Hepatic stellate cell (primary cell): ENCODE results near the gene ALOX15B.

Source experiments
- DNase-seq: peaks from one replicate; pipeline ENCODE4 v3.0.0; 2011; ENCODE audit warnings: low spot score

ALOX15B gene

DNA sequence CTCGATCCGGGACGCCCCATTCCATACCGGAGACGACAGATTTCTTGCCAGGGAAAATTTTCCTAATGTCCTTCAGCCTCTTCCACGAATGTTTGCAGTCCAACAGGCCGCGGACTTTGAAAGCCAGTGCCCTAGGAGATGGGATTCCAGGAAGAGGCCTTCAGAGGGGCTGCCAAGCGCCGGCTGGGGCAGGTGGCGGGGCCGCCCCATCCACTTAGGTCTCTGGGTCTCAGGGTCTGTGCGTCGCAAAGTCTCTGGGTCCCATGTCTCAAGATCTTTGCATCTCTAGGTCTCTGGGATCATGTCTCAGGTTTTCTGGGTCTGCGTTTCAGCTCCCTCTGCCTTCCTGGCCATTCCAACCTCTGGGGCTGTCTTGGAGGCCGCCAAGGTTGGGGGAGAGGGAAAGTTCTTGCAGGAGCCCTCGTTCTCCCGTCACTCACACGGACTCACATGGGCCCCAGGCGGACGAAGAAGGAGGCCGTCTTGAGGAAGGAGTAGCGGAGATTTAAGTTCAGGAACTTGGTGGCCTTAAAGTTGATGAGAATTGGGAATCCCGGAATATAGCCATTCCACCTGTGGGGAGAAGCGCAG lies 41.4 kb downstream of the ALOX15B start:
- DNase-seq, result no peak

DNA sequence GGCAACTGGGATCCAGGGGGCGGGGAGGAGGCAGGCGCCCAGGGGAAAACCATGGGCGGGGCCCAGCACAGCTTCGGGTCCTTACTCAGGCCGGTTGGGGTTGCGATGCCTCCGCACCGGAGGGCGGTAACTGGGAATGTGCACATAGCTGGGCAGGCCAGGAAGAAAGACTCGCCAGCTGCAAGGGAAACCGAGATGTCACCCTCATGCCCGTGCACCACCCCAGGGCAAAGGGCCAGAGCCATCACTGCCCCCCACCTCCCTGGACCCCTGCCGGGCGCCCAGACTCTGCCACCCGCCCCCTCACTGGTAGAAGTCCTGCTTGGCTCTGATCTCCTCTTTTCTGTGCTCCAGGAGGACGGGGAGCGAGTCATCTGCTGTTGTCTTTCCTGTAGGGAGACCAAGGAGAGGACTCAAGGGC lies 42.0 kb downstream of the ALOX15B start:
- DNase-seq, result no peak

DNA sequence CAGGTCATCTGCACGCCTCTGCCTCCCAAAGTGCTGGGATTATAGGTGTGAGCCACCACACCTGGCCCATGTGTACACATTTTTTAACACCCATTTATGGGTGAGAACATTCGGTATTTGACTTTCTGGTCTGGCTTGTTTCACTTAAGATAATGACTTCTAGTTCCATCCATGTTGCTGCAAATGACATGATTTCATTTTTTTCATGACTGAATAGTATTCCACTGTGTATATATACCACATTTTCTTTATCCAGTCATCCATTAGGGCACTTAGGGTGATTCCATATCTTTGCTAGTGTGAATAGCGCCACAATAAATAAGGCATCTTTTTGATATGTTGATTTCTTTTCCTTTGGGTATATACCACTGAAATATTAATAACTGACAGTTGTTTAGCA lies 43.0 kb downstream of the ALOX15B start:
- no peak for DNase-seq

DNA sequence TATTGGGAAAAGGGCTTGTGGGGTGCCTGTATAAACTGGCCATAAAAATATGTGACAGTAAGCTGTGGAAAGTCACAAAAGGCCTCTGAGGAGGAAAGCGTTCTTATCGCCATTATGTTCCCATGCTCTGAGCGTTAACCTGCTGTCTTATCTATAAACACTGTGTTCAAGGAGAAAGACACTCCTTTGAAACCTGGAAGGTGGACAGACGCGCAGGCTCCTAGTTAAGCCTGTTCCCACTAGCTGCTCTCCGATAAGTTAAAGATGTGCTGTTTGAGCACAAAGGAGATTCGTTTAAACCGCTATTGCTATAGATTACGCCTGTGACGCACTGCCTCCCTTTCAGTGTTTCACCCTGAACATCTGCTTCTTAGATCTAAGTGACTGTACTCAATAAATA lies 43.4 kb downstream of the ALOX15B start:
- DNase-seq, result no peak

DNA sequence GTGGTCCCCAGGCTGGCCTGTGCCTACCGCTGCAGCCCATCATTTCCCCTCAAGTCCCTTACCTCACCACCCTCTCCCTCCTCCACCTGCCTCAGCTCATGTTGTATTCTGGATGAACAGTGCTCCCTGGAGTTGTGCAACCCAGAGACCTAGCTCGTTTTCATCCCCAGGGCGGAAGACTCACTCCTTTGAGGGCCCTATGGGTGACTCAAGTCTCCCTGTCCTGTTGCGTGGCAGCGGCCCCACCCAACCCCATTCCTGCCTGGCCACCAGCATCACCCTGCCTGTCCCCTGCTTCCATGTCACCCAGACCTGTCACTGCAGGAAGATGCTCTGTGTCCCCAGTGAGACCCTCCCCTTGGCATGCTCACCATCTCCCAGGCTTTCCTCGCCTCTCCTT lies 45.4 kb downstream of the ALOX15B start:
- DNase-seq, result no peak

DNA sequence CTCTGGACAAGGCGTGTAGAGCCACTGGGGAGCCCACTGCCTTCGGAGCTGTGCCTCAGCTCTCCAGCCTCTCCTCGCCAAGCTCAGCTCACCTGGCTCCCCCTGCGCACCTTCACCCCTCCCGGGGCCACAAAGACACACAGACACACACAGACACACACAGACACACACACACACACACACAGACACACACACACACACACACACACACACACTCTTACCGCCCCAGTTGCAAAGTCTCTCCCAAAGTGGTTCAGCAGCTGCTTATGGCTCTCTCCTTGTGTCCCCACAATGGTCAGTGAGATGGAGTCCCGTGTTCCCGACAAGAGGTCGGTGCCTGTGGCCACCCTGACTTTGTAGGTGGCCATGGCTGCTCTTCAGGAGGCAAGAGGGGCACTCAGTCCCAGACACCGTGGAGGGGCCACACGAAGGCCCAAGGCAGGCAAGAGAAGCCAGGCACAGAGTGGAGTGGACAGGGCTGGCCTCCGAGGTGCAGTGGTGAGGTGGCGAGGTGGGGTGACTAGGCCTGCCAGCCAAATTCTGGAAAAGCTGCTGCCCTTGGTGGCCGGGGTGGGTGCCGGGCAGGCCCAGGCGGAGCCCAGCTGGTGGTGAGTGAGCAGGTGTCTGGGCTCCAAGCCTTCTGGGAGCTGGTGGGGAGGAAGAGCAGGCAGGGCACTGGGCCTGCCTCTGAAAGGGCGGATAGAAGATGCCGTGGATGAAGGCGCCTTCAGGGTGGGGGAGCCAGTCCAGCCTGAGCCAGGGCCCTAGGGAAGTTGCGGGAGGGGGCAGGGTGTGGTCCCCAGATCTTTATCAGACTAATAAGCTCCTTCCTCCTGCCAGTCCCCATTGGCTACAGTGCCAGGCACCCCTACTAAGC lies 48.5 kb downstream of the ALOX15B start, which contains the start of gene ALOX12B:
Gene ALOX12B (minus strand): TSS at position 642 of the 877 bp plus-strand sequence. CDS start 274 bp downstream, at position 368.
- DNase-seq, result no peak

DNA sequence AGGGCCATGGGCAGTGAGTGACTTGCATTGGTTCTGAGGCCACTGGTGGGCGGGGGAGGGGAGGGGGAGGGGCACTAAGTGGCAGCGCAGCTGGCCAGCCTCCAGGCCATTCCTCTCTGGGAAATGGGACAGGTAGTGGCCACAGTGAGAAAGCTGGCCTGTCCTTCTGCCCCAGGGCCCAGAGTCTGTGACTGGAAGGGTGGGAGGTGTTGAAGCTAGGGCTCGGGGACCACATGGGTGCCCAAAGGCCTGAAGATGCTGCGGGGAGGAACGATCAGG lies 49.0 kb downstream of the ALOX15B start:
- DNase-seq, result no peak

DNA sequence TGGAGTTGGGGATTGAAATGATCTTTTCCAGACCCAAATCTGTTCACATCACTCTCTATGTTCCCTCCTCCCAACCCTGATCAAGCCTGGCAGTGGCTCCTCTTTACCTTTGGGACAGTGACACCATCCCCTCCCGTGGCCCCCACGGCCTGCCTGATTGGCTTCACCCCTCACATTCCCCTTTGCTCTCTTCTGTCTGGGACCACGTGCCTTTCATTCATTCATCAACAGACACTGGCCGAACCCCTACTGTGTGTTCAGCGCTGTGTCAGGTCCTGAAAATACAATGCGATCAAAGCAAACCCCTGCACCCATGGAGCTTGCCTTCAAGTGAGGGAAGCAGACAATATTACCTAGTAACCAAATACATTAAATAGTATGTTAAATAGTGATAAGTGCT lies 50.9 kb downstream of the ALOX15B start:
- DNase-seq, result no peak

DNA sequence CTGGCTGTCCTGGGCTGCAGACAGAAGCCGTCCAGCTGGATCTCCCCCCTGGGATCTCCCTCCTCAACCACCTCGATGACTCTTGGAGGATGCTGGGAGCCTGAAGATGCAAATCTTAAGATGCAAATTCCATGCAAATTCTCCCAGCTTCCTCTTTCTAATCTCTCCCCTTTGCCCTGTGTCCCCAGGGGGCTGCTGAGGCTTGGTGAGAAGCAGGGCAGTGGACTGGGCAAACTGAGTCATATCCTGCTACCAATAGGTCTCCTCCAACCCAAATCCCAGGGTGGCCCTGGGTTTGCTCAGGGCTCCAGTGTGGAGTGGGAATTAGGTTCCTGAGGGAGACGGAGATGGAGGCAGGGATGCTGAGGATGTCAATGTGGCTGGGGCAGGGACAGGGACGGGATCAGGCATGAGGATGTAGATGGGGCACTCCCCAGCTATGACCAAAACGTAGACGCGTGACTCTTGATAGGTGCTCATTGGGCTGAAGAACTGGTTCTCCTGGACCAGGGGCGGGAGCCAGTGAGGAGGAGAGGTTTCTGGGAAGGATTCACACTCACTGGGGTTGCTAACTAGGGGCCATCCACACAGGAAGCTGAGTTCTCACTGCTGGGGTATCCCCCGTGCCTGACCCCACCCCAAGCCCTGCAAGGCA lies 52.3 kb downstream of the ALOX15B start:
- no peak for DNase-seq

DNA sequence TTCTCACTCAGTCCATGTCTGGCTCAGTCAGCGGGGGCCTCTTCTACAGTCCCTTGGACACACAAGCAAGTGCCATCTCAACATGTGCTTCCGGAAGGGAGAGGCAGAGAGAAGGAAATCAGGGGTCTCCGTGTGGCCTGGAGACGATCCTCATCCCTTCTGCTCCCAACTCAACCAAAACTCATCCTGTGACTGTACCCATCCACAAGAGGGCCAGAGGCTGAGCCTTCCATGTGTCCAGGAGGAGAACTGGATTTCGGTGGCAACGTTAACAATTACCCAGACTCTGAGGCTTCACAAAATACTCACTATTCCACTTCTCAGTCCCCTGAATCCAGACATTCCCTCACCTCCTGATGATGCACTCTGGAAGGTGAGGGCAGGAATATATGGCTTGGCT lies 56.5 kb downstream of the ALOX15B start:
- no peak for DNase-seq

DNA sequence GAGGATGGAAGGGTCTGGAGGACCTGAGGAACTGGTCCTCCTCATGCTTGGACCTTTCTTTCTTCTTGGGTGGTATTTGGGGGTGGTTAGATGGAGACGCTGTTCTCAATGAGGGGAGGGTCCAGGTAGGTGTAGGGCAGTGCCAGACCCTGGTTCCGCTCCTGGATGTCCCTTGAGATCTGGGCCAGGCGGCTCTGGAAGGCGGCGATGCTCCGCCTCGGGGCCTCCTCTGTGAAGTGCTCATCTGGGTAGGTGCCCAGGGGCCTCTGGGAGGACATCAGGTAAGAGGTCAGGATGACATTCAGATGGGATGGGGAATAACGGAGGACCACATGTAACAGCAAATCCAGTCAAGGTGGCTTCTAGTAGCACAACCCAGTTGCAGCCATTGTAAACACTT lies 57.7 kb downstream of the ALOX15B start:
- DNase-seq, result no peak
